ENCODE data around the gene PAK5.

Gene PAK5

GRCh38 chr20:9817654-9818053 lies 21.2 kb downstream of the PAK5 start:
- no peak for FAIRE-seq
- no peak for TF ChIP-seq POLR2A (IDR thresholded peaks at IDR 0.05; ENCODE audit: low read depth, low read length)
- no peak for DNase-seq (ENCODE audit: insufficient read length, low spot score)

GRCh38 chr20:9815632-9816031 lies 23.2 kb downstream of the PAK5 start:
- no peak for FAIRE-seq
- no peak for TF ChIP-seq POLR2A (IDR thresholded peaks at IDR 0.05; ENCODE audit: low read depth, low read length)
- no peak for DNase-seq (ENCODE audit: insufficient read length, low spot score)

GRCh38 chr20:9810738-9811137 lies 28.1 kb downstream of the PAK5 start:
- FAIRE-seq (no peak), DNase-seq (ENCODE audit: insufficient read length, low spot score) (no peak)
- no peak for TF ChIP-seq POLR2A (IDR thresholded peaks at IDR 0.05; ENCODE audit: low read depth, low read length)

GRCh38 chr20:9809271-9809670 lies 29.6 kb downstream of the PAK5 start:
- FAIRE-seq (no peak), DNase-seq (ENCODE audit: insufficient read length, low spot score) (no peak)
- TF ChIP-seq POLR2A (IDR thresholded peaks at IDR 0.05; ENCODE audit: low read depth, low read length) = no peak

GRCh38 chr20:9808166-9808565 lies 30.7 kb downstream of the PAK5 start:
- FAIRE-seq (no peak), DNase-seq (ENCODE audit: insufficient read length, low spot score) (no peak)
- TF ChIP-seq POLR2A (IDR thresholded peaks at IDR 0.05; ENCODE audit: low read depth, low read length) = no peak

- no peak for TF ChIP-seq POLR2A (IDR thresholded peaks at IDR 0.05; ENCODE audit: low read depth, low read length)
- FAIRE-seq (no peak), DNase-seq (ENCODE audit: insufficient read length, low spot score) (no peak)
Measured at GRCh38 chr20:9807136-9807535, 31.7 kb downstream of the PAK5 start.

GRCh38 chr20:9800421-9800820 lies 38.5 kb downstream of the PAK5 start:
- no peak for FAIRE-seq
- TF ChIP-seq POLR2A (IDR thresholded peaks at IDR 0.05; ENCODE audit: low read depth, low read length) = no peak

GRCh38 chr20:9794831-9795230 lies 44.0 kb downstream of the PAK5 start:
- DNase-seq (ENCODE audit: insufficient read length, low spot score) = no peak
- no peak for FAIRE-seq
- TF ChIP-seq POLR2A (IDR thresholded peaks at IDR 0.05; ENCODE audit: low read depth, low read length) = no peak

More at GRCh38 chr20:9800421-9800820, 38.5 kb downstream of the PAK5 start:
- no peak for DNase-seq (ENCODE audit: insufficient read length, low spot score)

GRCh38 chr20:9792674-9793073 lies 46.2 kb downstream of the PAK5 start:
- no peak for FAIRE-seq
- DNase-seq (ENCODE audit: insufficient read length, low spot score) = no peak
- TF ChIP-seq POLR2A (IDR thresholded peaks at IDR 0.05; ENCODE audit: low read depth, low read length) = no peak

GRCh38 chr20:9789131-9789530 lies 49.7 kb downstream of the PAK5 start:
- no peak for TF ChIP-seq POLR2A (IDR thresholded peaks at IDR 0.05; ENCODE audit: low read depth, low read length)
- DNase-seq (ENCODE audit: insufficient read length, low spot score) = no peak
- no peak for FAIRE-seq

- no peak for DNase-seq (ENCODE audit: insufficient read length, low spot score)
- no peak for FAIRE-seq
- no peak for TF ChIP-seq POLR2A (IDR thresholded peaks at IDR 0.05; ENCODE audit: low read depth, low read length)
Measured at GRCh38 chr20:9775176-9775575, 63.7 kb downstream of the PAK5 start.

GRCh38 chr20:9769954-9770353 lies 68.9 kb downstream of the PAK5 start:
- FAIRE-seq (no peak), DNase-seq (ENCODE audit: insufficient read length, low spot score) (no peak)
- TF ChIP-seq POLR2A (IDR thresholded peaks at IDR 0.05; ENCODE audit: low read depth, low read length) = no peak

- FAIRE-seq = no peak
- TF ChIP-seq POLR2A (IDR thresholded peaks at IDR 0.05; ENCODE audit: low read depth, low read length) = no peak
- DNase-seq (ENCODE audit: insufficient read length, low spot score) = no peak
Measured at GRCh38 chr20:9761476-9761875, 77.4 kb downstream of the PAK5 start.

- FAIRE-seq (no peak), DNase-seq (ENCODE audit: insufficient read length, low spot score) (no peak)
- TF ChIP-seq POLR2A (IDR thresholded peaks at IDR 0.05; ENCODE audit: low read depth, low read length) = no peak
Measured at GRCh38 chr20:9759392-9759791, 79.5 kb downstream of the PAK5 start.

GRCh38 chr20:9758752-9759151 lies 80.1 kb downstream of the PAK5 start:
- DNase-seq (ENCODE audit: insufficient read length, low spot score) (no peak), FAIRE-seq (no peak)
- no peak for TF ChIP-seq POLR2A (IDR thresholded peaks at IDR 0.05; ENCODE audit: low read depth, low read length)

GRCh38 chr20:9756660-9757059 lies 82.2 kb downstream of the PAK5 start:
- DNase-seq (ENCODE audit: insufficient read length, low spot score) (no peak), FAIRE-seq (no peak)
- TF ChIP-seq POLR2A (IDR thresholded peaks at IDR 0.05; ENCODE audit: low read depth, low read length) = no peak
